ENCODE data around the gene SSTR3. TPM values are rescaled to one million over a fixed set of nuclear protein-coding genes. Genes with fewer than 3 reads are reported as not detected.

The SSTR3 gene
- total and polyA plus RNA-seq, 2 of the 13 experiments (the other 11 are each of a cell fraction or from before 2014, with no cell fraction given) = 0.08 to 0.64 TPM

- TF ChIP-seq ZNF280B (CRISPR knock-in tag; IDR thresholded peaks at IDR 0.05; ENCODE audit: borderline replicate concordance) (no peak), ZNF280D (CRISPR knock-in tag; IDR thresholded peaks at IDR 0.05) (no peak), ZUFSP (CRISPR knock-in tag; IDR thresholded peaks at IDR 0.05; ENCODE audit: borderline replicate concordance) (no peak), SETDB1 (CRISPR knock-in tag; IDR thresholded peaks at IDR 0.05; ENCODE audit: borderline replicate concordance) (no peak), MYNN (CRISPR knock-in tag; IDR thresholded peaks at IDR 0.05; ENCODE audit: low read depth) (no peak), FLYWCH1 (CRISPR knock-in tag; IDR thresholded peaks at IDR 0.05) (no peak), HNF1A (IDR thresholded peaks at IDR 0.05; ENCODE audit: low read depth) (no peak), HNF1A (CRISPR knock-in tag; IDR thresholded peaks at IDR 0.05; ENCODE audit: borderline replicate concordance) (no peak), ZNF747 (CRISPR knock-in tag; IDR thresholded peaks at IDR 0.05; ENCODE audit: borderline replicate concordance) (no peak), BATF2 (CRISPR knock-in tag; IDR thresholded peaks at IDR 0.05) (no peak), ZNF24 (IDR thresholded peaks at IDR 0.05) (no peak), ZFP91 (CRISPR knock-in tag; IDR thresholded peaks at IDR 0.05; ENCODE audit: borderline replicate concordance) (0 out of 2 replicates have a peak, but pooled peaks have one; percentile 82), RFXANK (CRISPR knock-in tag; IDR thresholded peaks at IDR 0.05) (no peak), RXRB (CRISPR knock-in tag; IDR thresholded peaks at IDR 0.05; ENCODE audit: borderline replicate concordance) (no peak)
These were observed 33.7 kb downstream of the SSTR3 start (continued) for GRCh38 chr22:37178350-37179125.
